Measurements from ENCODE around the gene GCAT.

The GCAT gene

GRCh38 chr22:37850801-37851200 is 43.1 kb downstream of the GCAT start:
- no peak overlapping the region for H3K27ac ChIP-seq (ENCODE audit: low read depth, low read length)
- peaks cover 55% of the 10 kb centered on the region for H3K36me3 ChIP-seq (ENCODE audit: control insufficient read depth, insufficient read depth, low read length)
- no peaks in the 10 kb centered on the region for H3K27me3 ChIP-seq (ENCODE audit: control insufficient read depth, insufficient read depth, low read length)
- 0 out of 2 replicates have a peak overlapping the region, but pooled peaks have one; percentile 88 for H3K4me3 ChIP-seq (ENCODE audit: low read depth, low read length)
- H3K9me3 ChIP-seq (ENCODE audit: control insufficient read depth, insufficient read depth, low read depth, low read length) = no peaks in the 10 kb centered on the region
- no peak overlapping the region for H3K9ac ChIP-seq (ENCODE audit: low read length)
- H3K4me1 ChIP-seq (ENCODE audit: control insufficient read depth, insufficient read depth, low read length) = 0 out of 2 replicates have a peak, but pooled peaks cover 3% of the 10 kb centered on the region

GRCh38 chr22:37852418-37852817 is 44.7 kb downstream of the GCAT start:
- Histone ChIP-seq H3K4me1 (ENCODE audit: control insufficient read depth, insufficient read depth, low read length) (0 out of 2 replicates have a peak, but pooled peaks cover 3% of the 10 kb centered on the region), H3K4me3 (ENCODE audit: low read depth, low read length) (no peak overlapping the region), H3K9ac (ENCODE audit: low read length) (no peak overlapping the region), H3K36me3 (ENCODE audit: control insufficient read depth, insufficient read depth, low read length) (peaks cover 68% of the 10 kb centered on the region), H3K27me3 (ENCODE audit: control insufficient read depth, insufficient read depth, low read length) (no peaks in the 10 kb centered on the region), H3K27ac (ENCODE audit: low read depth, low read length) (no peak overlapping the region), H3K9me3 (ENCODE audit: control insufficient read depth, insufficient read depth, low read depth, low read length) (no peaks in the 10 kb centered on the region)

- no peak overlapping the region for H3K9ac ChIP-seq (ENCODE audit: low read length)
- H3K9me3 ChIP-seq (ENCODE audit: control insufficient read depth, insufficient read depth, low read depth, low read length) = no peaks in the 10 kb centered on the region
- 0 out of 2 replicates have a peak, but pooled peaks cover 3% of the 10 kb centered on the region for H3K4me1 ChIP-seq (ENCODE audit: control insufficient read depth, insufficient read depth, low read length)
- no peaks in the 10 kb centered on the region for H3K27me3 ChIP-seq (ENCODE audit: control insufficient read depth, insufficient read depth, low read length)
- H3K27ac ChIP-seq (ENCODE audit: low read depth, low read length) = no peak overlapping the region
- H3K36me3 ChIP-seq (ENCODE audit: control insufficient read depth, insufficient read depth, low read length) = peaks cover 91% of the 10 kb centered on the region
- H3K4me3 ChIP-seq (ENCODE audit: low read depth, low read length) = no peak overlapping the region
These were observed 47.2 kb downstream of the GCAT start for GRCh38 chr22:37854946-37855345.

GRCh38 chr22:37855462-37855861 is 47.7 kb downstream of the GCAT start:
- Histone ChIP-seq H3K27me3 (ENCODE audit: control insufficient read depth, insufficient read depth, low read length) (no peaks in the 10 kb centered on the region), H3K4me1 (ENCODE audit: control insufficient read depth, insufficient read depth, low read length) (no peaks in the 10 kb centered on the region), H3K27ac (ENCODE audit: low read depth, low read length) (no peak overlapping the region), H3K36me3 (ENCODE audit: control insufficient read depth, insufficient read depth, low read length) (peaks cover 94% of the 10 kb centered on the region), H3K4me3 (ENCODE audit: low read depth, low read length) (no peak overlapping the region), H3K9ac (ENCODE audit: low read length) (no peak overlapping the region), H3K9me3 (ENCODE audit: control insufficient read depth, insufficient read depth, low read depth, low read length) (no peaks in the 10 kb centered on the region)

GRCh38 chr22:37860796-37861421 is 53.2 kb downstream of the GCAT start:
- no peak overlapping the region for H3K9ac ChIP-seq (ENCODE audit: low read length)
- no peak overlapping the region for H3K4me3 ChIP-seq (ENCODE audit: low read depth, low read length)
- H3K36me3 ChIP-seq (ENCODE audit: control insufficient read depth, insufficient read depth, low read length) = peaks cover 94% of the 10 kb centered on the region
- H3K27me3 ChIP-seq (ENCODE audit: control insufficient read depth, insufficient read depth, low read length) = no peaks in the 10 kb centered on the region
- H3K9me3 ChIP-seq (ENCODE audit: control insufficient read depth, insufficient read depth, low read depth, low read length) = no peaks in the 10 kb centered on the region
- no peak overlapping the region for H3K27ac ChIP-seq (ENCODE audit: low read depth, low read length)
- H3K4me1 ChIP-seq (ENCODE audit: control insufficient read depth, insufficient read depth, low read length) = no peaks in the 10 kb centered on the region

GRCh38 chr22:37862570-37863325 is 55.0 kb downstream of the GCAT start:
- Histone ChIP-seq H3K27ac (ENCODE audit: low read depth, low read length) (no peak overlapping the region), H3K36me3 (ENCODE audit: control insufficient read depth, insufficient read depth, low read length) (peaks cover 92% of the 10 kb centered on the region), H3K27me3 (ENCODE audit: control insufficient read depth, insufficient read depth, low read length) (no peaks in the 10 kb centered on the region), H3K9me3 (ENCODE audit: control insufficient read depth, insufficient read depth, low read depth, low read length) (no peaks in the 10 kb centered on the region), H3K4me3 (ENCODE audit: low read depth, low read length) (no peak overlapping the region), H3K9ac (ENCODE audit: low read length) (no peak overlapping the region), H3K4me1 (ENCODE audit: control insufficient read depth, insufficient read depth, low read length) (no peaks in the 10 kb centered on the region)

GRCh38 chr22:37865510-37865909 is 57.8 kb downstream of the GCAT start:
- Histone ChIP-seq H3K27ac (ENCODE audit: low read depth, low read length) (no peak overlapping the region), H3K27me3 (ENCODE audit: control insufficient read depth, insufficient read depth, low read length) (no peaks in the 10 kb centered on the region), H3K36me3 (ENCODE audit: control insufficient read depth, insufficient read depth, low read length) (peaks cover 92% of the 10 kb centered on the region), H3K4me1 (ENCODE audit: control insufficient read depth, insufficient read depth, low read length) (no peaks in the 10 kb centered on the region), H3K9ac (ENCODE audit: low read length) (no peak overlapping the region), H3K9me3 (ENCODE audit: control insufficient read depth, insufficient read depth, low read depth, low read length) (no peaks in the 10 kb centered on the region), H3K4me3 (ENCODE audit: low read depth, low read length) (no peak overlapping the region)

Data from HUES6 (cell line).